ENCODE data around the gene PPM1B. TPM values are rescaled to one million over a fixed set of nuclear protein-coding genes. Genes with fewer than 3 reads are reported as not detected.

The PPM1B gene
- total RNA-seq, 2 donors from 2014 or later: 50.8 to 77.9 TPM

GRCh38 chr2:44197816-44198215 lies 29.1 kb downstream of the PPM1B start:
- no peak overlapping the region for H3K9ac ChIP-seq (ENCODE audit: low read depth in 2 of 2, low read length in 2 of 2)
- no peak overlapping the region for H3K27ac ChIP-seq
- H3K4me1 ChIP-seq: no peaks in the 10 kb centered on the region
- no peaks in the 10 kb centered on the region for H3K36me3 ChIP-seq
- no peaks in the 10 kb centered on the region for H3K9me3 ChIP-seq
- no peaks in the 10 kb centered on the region for H3K27me3 ChIP-seq
- intact Hi-C loops (cut with DNase I): no loop called here
- H3K4me3 ChIP-seq: no peak overlapping the region
- TF ChIP-seq CTCF (IDR thresholded peaks at IDR 0.05): no peak
- no peak for DNase-seq

GRCh38 chr2:44200011-44200410 lies 31.3 kb downstream of the PPM1B start:
- no peaks in the 10 kb centered on the region for H3K4me1 ChIP-seq
- intact Hi-C loops (cut with DNase I): no loop called here
- no peak overlapping the region for H3K9ac ChIP-seq (ENCODE audit: low read depth in 2 of 2, low read length in 2 of 2)
- H3K27ac ChIP-seq: no peak overlapping the region
- no peaks in the 10 kb centered on the region for H3K9me3 ChIP-seq
- H3K27me3 ChIP-seq: no peaks in the 10 kb centered on the region
- TF ChIP-seq CTCF (IDR thresholded peaks at IDR 0.05): no peak
- no peak for DNase-seq
- no peaks in the 10 kb centered on the region for H3K36me3 ChIP-seq
- no peak overlapping the region for H3K4me3 ChIP-seq

- Histone ChIP-seq H3K27ac (no peak overlapping the region), H3K4me1 (no peaks in the 10 kb centered on the region), H3K27me3 (no peaks in the 10 kb centered on the region), H3K9ac (ENCODE audit: low read depth in 2 of 2, low read length in 2 of 2) (no peak overlapping the region), H3K36me3 (no peaks in the 10 kb centered on the region), H3K4me3 (no peak overlapping the region), H3K9me3 (no peaks in the 10 kb centered on the region)
- TF ChIP-seq CTCF (IDR thresholded peaks at IDR 0.05): no peak
- DNase-seq: no peak
- intact Hi-C loops (cut with DNase I): no loop called here
Measured at GRCh38 chr2:44200759-44201158, 32.1 kb downstream of the PPM1B start.

- H3K36me3 ChIP-seq: no peaks in the 10 kb centered on the region
- DNase-seq: no peak
- no peaks in the 10 kb centered on the region for H3K27me3 ChIP-seq
- no peaks in the 10 kb centered on the region for H3K4me1 ChIP-seq
- no peak for TF ChIP-seq CTCF (IDR thresholded peaks at IDR 0.05)
- intact Hi-C loops (cut with DNase I): no loop called here
- no peak overlapping the region for H3K4me3 ChIP-seq
- H3K9ac ChIP-seq (ENCODE audit: low read depth in 2 of 2, low read length in 2 of 2): no peak overlapping the region
- H3K9me3 ChIP-seq: no peaks in the 10 kb centered on the region
- no peak overlapping the region for H3K27ac ChIP-seq
Measured at GRCh38 chr2:44201648-44202165, 33.0 kb downstream of the PPM1B start.

- TF ChIP-seq CTCF (IDR thresholded peaks at IDR 0.05): no peak
- no peak for DNase-seq
- Histone ChIP-seq H3K27ac (no peak overlapping the region), H3K4me1 (no peaks in the 10 kb centered on the region), H3K9me3 (no peaks in the 10 kb centered on the region), H3K9ac (ENCODE audit: low read depth in 2 of 2, low read length in 2 of 2) (no peak overlapping the region), H3K36me3 (no peaks in the 10 kb centered on the region), H3K27me3 (no peaks in the 10 kb centered on the region), H3K4me3 (no peak overlapping the region)
- intact Hi-C loops (cut with DNase I): no loop called here
Measured at GRCh38 chr2:44203542-44203941, 34.9 kb downstream of the PPM1B start.
